RCC 7860 (cell line): ENCODE data around the gene KCNQ5.

Source experiments
- DNase-seq: peaks from one replicate; pipeline ENCODE4 v3.0.0-alpha.2; 2015; ENCODE audit warnings: low spot score
- FAIRE-seq: peaks from 2 replicates; lab custom pipeline; 2012; peaks lifted over from hg19 to GRCh38; lab: Jason Lieb, UNC

KCNQ5 gene

DNA sequence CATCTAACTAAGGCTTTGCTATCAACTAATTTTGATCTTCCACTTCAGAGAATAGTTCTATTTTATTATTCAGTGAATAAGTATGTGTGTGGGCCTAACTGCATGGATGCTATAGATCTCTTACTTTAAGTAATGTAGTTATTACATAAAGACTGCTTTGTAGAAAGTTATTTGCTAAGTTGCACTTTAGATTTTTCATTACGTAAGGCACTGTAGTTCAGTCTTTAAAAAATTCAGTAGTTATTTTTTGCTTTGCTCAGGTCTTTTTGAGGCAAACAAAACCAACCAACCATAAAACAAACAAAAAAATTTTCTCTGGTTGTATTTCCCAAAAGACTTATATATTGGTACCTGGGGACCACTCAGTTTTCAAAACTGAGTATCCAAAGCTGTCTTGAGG lies 53.0 kb downstream of the KCNQ5 start:
- FAIRE-seq (no peak), DNase-seq (no peak)

DNA sequence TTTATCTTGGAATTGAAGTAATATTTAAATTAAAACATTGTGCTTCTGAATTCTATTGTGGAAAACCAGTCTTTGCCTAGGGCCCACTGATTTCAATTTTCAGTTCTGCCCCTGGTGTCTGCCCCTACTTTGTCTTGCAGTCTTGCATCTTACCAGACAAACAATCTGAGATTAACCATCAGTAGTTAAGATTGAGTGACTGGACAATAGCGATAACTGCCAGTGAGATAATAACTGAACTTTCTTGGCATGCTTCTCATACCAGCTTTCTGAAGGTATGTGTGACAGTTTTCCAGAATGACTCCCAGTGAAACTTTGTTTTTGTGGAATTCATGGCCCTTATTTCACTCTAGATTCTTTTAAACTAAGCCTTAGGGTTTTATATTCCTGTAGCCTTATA lies 53.5 kb downstream of the KCNQ5 start:
- FAIRE-seq (no peak), DNase-seq (no peak)

DNA sequence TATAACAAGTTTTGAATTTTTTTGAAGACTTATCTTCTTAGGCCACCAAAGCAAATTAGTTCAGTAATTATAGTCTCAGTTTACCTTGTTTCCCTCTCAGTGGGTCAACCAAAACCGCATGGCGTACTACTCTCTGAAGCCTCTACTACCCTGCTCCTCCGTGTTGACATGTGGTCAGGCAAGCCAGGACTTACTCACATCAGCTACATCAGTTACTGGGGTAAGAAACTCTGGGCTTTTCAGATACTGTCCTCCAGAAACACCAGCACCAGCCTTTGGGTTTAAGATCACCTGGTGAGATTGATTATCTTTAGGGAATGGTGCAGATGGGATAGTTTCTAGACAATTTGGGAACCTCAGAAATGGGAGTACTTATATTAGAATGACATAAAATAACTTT lies 55.1 kb downstream of the KCNQ5 start:
- no peak for FAIRE-seq
- no peak for DNase-seq

- DNase-seq (no peak), FAIRE-seq (no peak)
Observed at GRCh38 chr6:72677740-72678139, 55.9 kb downstream of the KCNQ5 start.

DNA sequence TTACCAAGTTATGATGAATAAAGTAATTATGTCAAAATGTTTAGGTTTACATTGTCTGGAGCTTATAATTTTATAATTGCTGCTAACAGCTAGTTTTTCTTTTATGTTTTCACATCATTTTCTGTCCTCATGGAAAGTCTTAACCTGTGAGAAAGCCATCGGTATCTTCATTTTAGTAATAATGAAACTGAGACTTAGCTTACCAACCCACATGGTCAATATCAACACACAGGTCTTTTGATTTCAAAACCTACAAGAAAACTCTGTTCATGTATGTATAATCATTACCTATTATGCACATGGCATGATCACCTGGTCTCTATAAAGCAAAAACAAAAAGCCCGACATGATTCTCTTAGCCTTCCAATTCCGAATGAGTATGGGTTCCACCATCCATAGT lies 61.9 kb downstream of the KCNQ5 start:
- DNase-seq (no peak), FAIRE-seq (no peak)

DNA sequence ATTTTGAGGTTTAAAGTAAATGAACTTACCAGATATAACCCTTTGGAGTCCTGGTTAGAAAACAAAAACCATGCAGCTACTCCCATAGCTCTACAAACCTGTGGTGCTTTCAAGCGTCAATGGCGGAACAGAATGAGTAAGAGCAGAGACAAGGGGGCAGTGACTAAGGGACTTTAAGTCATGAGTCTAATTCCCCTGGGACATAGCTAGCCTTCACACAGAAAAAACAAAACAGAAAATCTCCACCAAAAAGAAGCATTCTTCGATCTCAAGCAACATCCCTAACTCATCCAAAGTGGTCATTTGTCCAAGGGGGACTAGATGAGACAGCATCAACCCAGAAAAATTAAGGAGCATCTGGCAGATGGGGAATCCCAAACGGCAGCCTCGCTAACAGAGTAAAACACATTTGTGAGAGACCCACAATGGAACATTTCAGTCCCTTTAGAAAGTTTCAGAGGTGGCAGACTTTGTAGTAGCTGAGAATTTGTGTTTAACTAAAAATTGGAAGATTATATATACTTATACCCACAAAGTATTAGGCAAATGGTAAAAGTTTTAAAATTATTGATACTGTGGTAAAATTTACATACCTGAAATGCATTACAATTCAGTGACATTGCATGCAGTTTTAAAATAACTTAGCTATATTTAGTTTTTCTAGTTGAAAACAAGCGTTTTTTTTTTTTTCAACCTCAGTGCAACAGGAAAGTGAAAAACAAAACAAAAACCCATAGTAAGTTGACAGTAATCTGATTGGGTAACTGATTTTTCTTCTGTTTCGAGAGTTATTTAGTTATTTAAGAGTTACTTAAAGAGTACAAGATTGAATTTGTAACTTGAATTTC lies 67.5 kb downstream of the KCNQ5 start:
- FAIRE-seq (no peak), DNase-seq (no peak)

GRCh38 chr6:72691249-72691648 lies 69.4 kb downstream of the KCNQ5 start:
- FAIRE-seq = no peak

DNA sequence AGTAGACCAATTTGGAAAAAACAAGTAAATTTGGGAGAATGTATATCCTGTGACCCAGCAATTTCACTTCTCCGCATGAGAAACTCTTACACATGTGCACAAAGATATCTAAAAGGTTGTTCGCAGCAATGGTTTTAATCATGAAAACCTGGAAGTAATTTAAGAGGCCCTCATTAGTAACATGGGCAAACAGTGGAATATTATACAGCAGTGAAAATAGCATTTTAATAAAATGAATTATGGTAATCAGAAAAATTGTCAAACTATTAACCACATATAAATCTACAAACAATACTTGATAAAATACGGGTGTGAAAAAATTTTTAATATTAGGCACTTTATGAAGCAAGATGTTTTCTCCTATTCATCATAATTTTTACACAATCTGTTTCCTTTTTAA lies 74.2 kb downstream of the KCNQ5 start:
- FAIRE-seq (no peak), DNase-seq (no peak)

More at GRCh38 chr6:72691249-72691648, 69.4 kb downstream of the KCNQ5 start:
- no peak for DNase-seq

DNA sequence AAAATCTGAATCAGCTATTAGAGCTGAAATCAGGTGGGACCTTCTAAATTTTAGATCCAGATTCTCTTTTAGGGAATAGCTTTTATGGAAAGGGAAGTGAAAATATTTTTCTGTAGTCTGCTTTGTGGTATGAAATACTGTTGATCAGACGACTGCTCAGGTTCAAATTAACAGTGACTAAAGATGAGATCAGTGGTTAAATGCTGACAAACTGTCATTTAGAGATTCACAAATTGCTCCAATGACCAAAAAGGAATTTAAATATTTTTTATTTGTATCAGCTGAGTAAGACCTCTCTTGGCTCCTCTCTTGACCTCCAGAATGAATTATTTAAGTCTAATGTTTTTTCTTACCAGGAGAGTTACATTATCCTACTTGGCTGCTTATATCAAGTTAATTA lies 77.3 kb downstream of the KCNQ5 start:
- peak; percentile 5 for DNase-seq

DNA sequence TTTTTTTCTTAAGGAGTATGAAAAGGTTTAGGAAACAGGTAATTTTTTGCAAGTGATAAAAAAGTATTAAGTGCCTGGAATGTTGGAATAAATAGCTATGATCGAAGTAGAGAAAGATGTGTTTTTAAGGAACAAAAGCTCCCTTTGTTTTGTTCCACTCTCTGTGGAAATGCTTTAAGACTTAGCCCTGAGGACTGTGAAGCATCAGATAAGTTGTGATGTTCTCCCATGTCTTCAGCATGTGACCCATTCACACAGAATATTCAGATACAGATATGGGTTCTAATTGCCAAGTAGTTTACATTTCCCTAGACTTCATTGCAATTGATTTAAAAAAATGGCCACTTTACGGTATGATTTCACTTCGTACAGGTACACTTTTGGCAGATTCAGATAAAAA lies 80.6 kb downstream of the KCNQ5 start:
- FAIRE-seq (no peak), DNase-seq (no peak)

More for the DNA sequence above, 77.3 kb downstream of the KCNQ5 start:
- FAIRE-seq = peak; percentile 2

- no peak for DNase-seq
- no peak for FAIRE-seq
Observed at GRCh38 chr6:72703093-72703492, 81.2 kb downstream of the KCNQ5 start.

- no peak for FAIRE-seq
- no peak for DNase-seq
Observed at GRCh38 chr6:72704979-72705378, 83.1 kb downstream of the KCNQ5 start.

DNA sequence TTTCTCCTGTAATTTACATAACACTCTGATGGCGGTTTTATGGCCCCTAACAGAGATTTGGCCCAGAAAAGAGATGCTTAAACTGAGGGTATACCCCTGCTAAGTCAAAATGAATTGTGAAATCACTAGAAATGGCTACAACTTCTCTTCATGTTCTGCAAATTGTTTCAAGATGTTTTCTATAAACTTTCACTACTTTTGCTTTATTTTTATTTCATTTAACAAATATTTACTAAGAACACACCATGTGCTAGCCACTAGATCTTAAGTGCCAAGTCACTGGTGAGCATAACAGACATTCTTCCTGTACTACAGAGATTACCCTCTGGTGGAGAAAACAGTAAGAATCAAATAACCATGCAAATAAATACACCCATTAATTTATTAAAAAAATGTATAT lies 87.6 kb downstream of the KCNQ5 start:
- FAIRE-seq (no peak), DNase-seq (no peak)

DNA sequence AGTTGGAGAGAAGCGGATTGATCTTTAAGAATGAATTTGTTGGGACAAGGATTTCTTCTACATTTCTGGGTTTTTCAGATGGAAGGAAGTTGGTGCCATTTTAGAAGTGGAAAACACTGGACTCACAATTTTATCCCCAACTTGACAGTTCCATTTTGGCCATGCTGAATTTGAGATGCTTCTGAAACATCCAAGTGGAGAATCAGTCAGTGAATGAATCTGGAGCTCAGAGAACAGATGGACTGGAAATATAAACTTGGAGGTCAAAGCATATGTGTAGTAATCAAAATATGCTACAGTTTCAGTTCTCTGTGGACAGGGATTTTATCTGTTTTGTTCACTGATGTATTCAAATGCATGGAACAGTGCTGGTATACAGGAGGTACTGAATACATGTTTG lies 89.9 kb downstream of the KCNQ5 start:
- FAIRE-seq (no peak), DNase-seq (no peak)

GRCh38 chr6:72712910-72713309 lies 91.0 kb downstream of the KCNQ5 start:
- no peak for FAIRE-seq
- no peak for DNase-seq

- no peak for FAIRE-seq
Observed at GRCh38 chr6:72715119-72715518, 93.3 kb downstream of the KCNQ5 start.

GRCh38 chr6:72716916-72717315 lies 95.1 kb downstream of the KCNQ5 start:
- FAIRE-seq (no peak), DNase-seq (no peak)

More at GRCh38 chr6:72715119-72715518, 93.3 kb downstream of the KCNQ5 start:
- no peak for DNase-seq

GRCh38 chr6:72720464-72720863 lies 98.6 kb downstream of the KCNQ5 start:
- DNase-seq (no peak), FAIRE-seq (no peak)

- FAIRE-seq (no peak), DNase-seq (no peak)
Observed at GRCh38 chr6:72721346-72721745, 99.5 kb downstream of the KCNQ5 start.

- FAIRE-seq = peak; percentile 96
- peak; percentile 71 for DNase-seq
Observed at GRCh38 chr6:72724545-72724944, 102.7 kb downstream of the KCNQ5 start.

GRCh38 chr6:72728706-72729343 lies 107.0 kb downstream of the KCNQ5 start:
- DNase-seq (no peak), FAIRE-seq (no peak)

DNA sequence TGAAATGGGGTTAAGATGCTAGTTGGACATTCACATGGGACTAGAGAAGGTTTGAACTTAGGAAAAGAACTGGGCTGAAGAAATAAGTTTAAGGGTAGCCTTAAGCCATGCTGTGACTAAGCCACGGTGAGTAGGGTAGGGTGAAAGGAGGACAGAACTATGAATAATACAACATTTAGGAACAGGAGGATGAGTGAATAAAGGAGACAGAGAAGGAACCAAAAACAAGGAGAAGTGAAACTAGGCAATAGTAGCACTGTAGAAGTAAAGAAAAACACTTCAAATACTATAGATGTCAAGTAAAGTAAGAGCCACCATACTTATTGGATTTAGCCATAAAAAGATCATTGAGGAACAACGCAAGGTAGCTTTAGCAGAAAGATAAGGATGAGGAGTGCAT lies 111.2 kb downstream of the KCNQ5 start:
- FAIRE-seq (no peak), DNase-seq (no peak)
